ENCODE data around the gene TMEM114. TPM values are rescaled to one million over a fixed set of nuclear protein-coding genes. Genes with fewer than 3 reads are reported as not detected.
"Not testable (repeated sequence)": the region's sequence is repeated elsewhere in the genome, so short reads cannot be mapped to it uniquely, and the experiment has no call there.

Gene TMEM114
- total and polyA plus RNA-seq, 2 experiments from 2014 or later = not detected

GRCh38 chr16:8568231-8568617 lies 22.1 kb downstream of the TMEM114 start:
- Histone ChIP-seq H3K27me3 (replicated peaks; ENCODE audit: insufficient read depth) (no peaks in the 10 kb centered on the region), H2AFZ (no peak overlapping the region), H3K9me3 (ENCODE audit: low read depth) (no peaks in the 10 kb centered on the region), H3K9me2 (ENCODE audit: insufficient read depth) (no peaks in the 10 kb centered on the region), H3K4me1 (ENCODE audit: insufficient read depth) (peaks cover 11% of the 10 kb centered on the region), H3K36me3 (ENCODE audit: low read depth) (no peaks in the 10 kb centered on the region), H3K4me3 (no peak overlapping the region), H3K9ac (no peak overlapping the region), H3K79me2 (ENCODE audit: insufficient read depth) (no peaks in the 10 kb centered on the region), H3K27ac (no peak overlapping the region), H3K4me2 (ENCODE audit: unreplicated experiment) (no peak overlapping the region), H4K20me1 (ENCODE audit: insufficient read depth) (no peaks in the 10 kb centered on the region), H3F3A (ENCODE audit: insufficient read depth) (0 out of 2 replicates have a peak, but pooled peaks cover 3% of the 10 kb centered on the region)
- peak; percentile 24 for DNase-seq
- TF ChIP-seq EZH2 (IDR thresholded peaks at IDR 0.05; ENCODE audit: insufficient read depth, poor library complexity, severe bottlenecking) (no peak), EZH2phosphoT487 (IDR thresholded peaks at IDR 0.05; ENCODE audit: insufficient read depth, low read depth) (no peak)
- WGBS, 2 experiments (ENCODE audit: low coverage in 1 of 2, low lambda C conversion rate in 2 of 2, missing lambda C conversion rate in 2 of 2) = 84 to 85% methylated on average over 6 of the region's 6 CpGs
- in situ Hi-C loops (cut with MboI) = loop anchor here (25.0 kb wide), 1 partner anchor 1619 kb away; the partner anchor contains the start of gene GRIN2A

GRCh38 chr16:8567355-8568230 lies 22.7 kb downstream of the TMEM114 start:
- 0 out of 2 replicates have a peak, but pooled peaks cover 5% of the 10 kb centered on the region for H3F3A ChIP-seq (ENCODE audit: insufficient read depth)
- WGBS, 2 experiments (ENCODE audit: low coverage in 1 of 2, low lambda C conversion rate in 2 of 2, missing lambda C conversion rate in 2 of 2) = 13 to 15% methylated on average over 23 of the region's 23 CpGs
- H3K9ac ChIP-seq = no peak overlapping the region
- H3K4me3 ChIP-seq = no peak overlapping the region
- H3K9me3 ChIP-seq (ENCODE audit: low read depth) = no peaks in the 10 kb centered on the region
- no peaks in the 10 kb centered on the region for H3K79me2 ChIP-seq (ENCODE audit: insufficient read depth)
- no peak overlapping the region for H2AFZ ChIP-seq
- TF ChIP-seq EZH2 (IDR thresholded peaks at IDR 0.05; ENCODE audit: insufficient read depth, poor library complexity, severe bottlenecking) = no peak
- TF ChIP-seq EZH2phosphoT487 (IDR thresholded peaks at IDR 0.05; ENCODE audit: insufficient read depth, low read depth) = no peak
- H3K9me2 ChIP-seq (ENCODE audit: insufficient read depth) = no peaks in the 10 kb centered on the region
- no peak overlapping the region for H3K4me2 ChIP-seq (ENCODE audit: unreplicated experiment)
- DNase-seq = peak; percentile 96
- in situ Hi-C loops (cut with MboI) = loop anchor here (25.0 kb wide), 1 partner anchor 1620 kb away; the partner anchor contains the start of gene GRIN2A
- peaks cover 7% of the 10 kb centered on the region for H3K4me1 ChIP-seq (ENCODE audit: insufficient read depth)
- no peaks in the 10 kb centered on the region for H3K27me3 ChIP-seq (replicated peaks; ENCODE audit: insufficient read depth)
- H4K20me1 ChIP-seq (ENCODE audit: insufficient read depth) = no peaks in the 10 kb centered on the region
- H3K36me3 ChIP-seq (ENCODE audit: low read depth) = no peaks in the 10 kb centered on the region
- no peak overlapping the region for H3K27ac ChIP-seq

DNA sequence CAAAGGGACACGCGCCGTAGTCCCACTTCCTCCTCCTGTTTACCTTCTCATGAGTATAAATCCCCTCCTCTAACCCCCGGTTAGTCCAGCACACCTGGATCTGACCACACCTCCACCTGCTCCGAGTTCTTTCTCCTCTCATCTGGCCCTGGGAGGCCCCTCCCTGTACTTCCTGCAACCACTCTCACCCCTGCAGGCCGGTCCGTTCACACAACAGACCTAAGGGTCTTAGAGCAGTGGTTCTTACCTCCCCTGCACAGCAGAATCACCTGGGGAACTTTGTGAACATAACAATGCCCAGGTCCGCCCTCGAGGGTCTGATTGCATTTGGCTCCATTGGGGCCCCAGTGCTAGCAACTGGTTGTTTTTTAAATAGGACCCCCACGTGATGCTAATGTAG lies 24.8 kb downstream of the TMEM114 start:
- Histone ChIP-seq H3K79me2 (ENCODE audit: insufficient read depth) (no peaks in the 10 kb centered on the region), H3F3A (ENCODE audit: insufficient read depth) (peaks cover 10% of the 10 kb centered on the region; the same call in 1 of the 2 replicates), H3K9ac (no peak overlapping the region), H3K4me2 (ENCODE audit: unreplicated experiment) (no peak overlapping the region), H3K27me3 (replicated peaks; ENCODE audit: insufficient read depth) (no peaks in the 10 kb centered on the region), H3K36me3 (ENCODE audit: low read depth) (no peaks in the 10 kb centered on the region), H3K4me1 (ENCODE audit: insufficient read depth) (peaks cover 1% of the 10 kb centered on the region), H3K9me2 (ENCODE audit: insufficient read depth) (no peaks in the 10 kb centered on the region), H3K27ac (no peak overlapping the region), H3K4me3 (no peak overlapping the region), H3K9me3 (ENCODE audit: low read depth) (no peaks in the 10 kb centered on the region), H2AFZ (no peak overlapping the region), H4K20me1 (ENCODE audit: insufficient read depth) (no peaks in the 10 kb centered on the region)
- in situ Hi-C loops (cut with MboI) = loop anchor here (25.0 kb wide), 1 partner anchor 1622 kb away; the partner anchor contains the start of gene GRIN2A
- WGBS, 2 experiments (ENCODE audit: low coverage in 1 of 2, low lambda C conversion rate in 2 of 2, missing lambda C conversion rate in 2 of 2) = 12 to 13% methylated on average over 9 to 10 of the region's 10 CpGs
- no peak for DNase-seq
- no peak for TF ChIP-seq EZH2phosphoT487 (IDR thresholded peaks at IDR 0.05; ENCODE audit: insufficient read depth, low read depth)
- no peak for TF ChIP-seq EZH2 (IDR thresholded peaks at IDR 0.05; ENCODE audit: insufficient read depth, poor library complexity, severe bottlenecking)

- H3K36me3 ChIP-seq (ENCODE audit: low read depth) = no peaks in the 10 kb centered on the region
- no peaks in the 10 kb centered on the region for H3K9me3 ChIP-seq (ENCODE audit: low read depth)
- 88 to 97% methylated on average over 1 of the region's 1 CpG for WGBS, 2 experiments (ENCODE audit: low coverage in 1 of 2, low lambda C conversion rate in 2 of 2, missing lambda C conversion rate in 2 of 2)
- in situ Hi-C loops (cut with MboI) = loop anchor here (25.0 kb wide), 1 partner anchor 1622 kb away; the partner anchor contains the start of gene GRIN2A
- no peaks in the 10 kb centered on the region for H3K79me2 ChIP-seq (ENCODE audit: insufficient read depth)
- H4K20me1 ChIP-seq (ENCODE audit: insufficient read depth) = no peaks in the 10 kb centered on the region
- no peak overlapping the region for H3K9ac ChIP-seq
- no peak overlapping the region for H3K27ac ChIP-seq
- peaks cover 10% of the 10 kb centered on the region; the same call in 1 of the 2 replicates for H3F3A ChIP-seq (ENCODE audit: insufficient read depth)
- no peaks in the 10 kb centered on the region for H3K27me3 ChIP-seq (replicated peaks; ENCODE audit: insufficient read depth)
- no peak overlapping the region for H3K4me2 ChIP-seq (ENCODE audit: unreplicated experiment)
- no peak overlapping the region for H2AFZ ChIP-seq
- H3K9me2 ChIP-seq (ENCODE audit: insufficient read depth) = no peaks in the 10 kb centered on the region
- H3K4me3 ChIP-seq = no peak overlapping the region
- no peak for DNase-seq
- TF ChIP-seq EZH2 (IDR thresholded peaks at IDR 0.05; ENCODE audit: insufficient read depth, poor library complexity, severe bottlenecking) (no peak), EZH2phosphoT487 (IDR thresholded peaks at IDR 0.05; ENCODE audit: insufficient read depth, low read depth) (no peak)
- no peaks in the 10 kb centered on the region for H3K4me1 ChIP-seq (ENCODE audit: insufficient read depth)
Measured at GRCh38 chr16:8564934-8565345, 25.4 kb downstream of the TMEM114 start.

DNA sequence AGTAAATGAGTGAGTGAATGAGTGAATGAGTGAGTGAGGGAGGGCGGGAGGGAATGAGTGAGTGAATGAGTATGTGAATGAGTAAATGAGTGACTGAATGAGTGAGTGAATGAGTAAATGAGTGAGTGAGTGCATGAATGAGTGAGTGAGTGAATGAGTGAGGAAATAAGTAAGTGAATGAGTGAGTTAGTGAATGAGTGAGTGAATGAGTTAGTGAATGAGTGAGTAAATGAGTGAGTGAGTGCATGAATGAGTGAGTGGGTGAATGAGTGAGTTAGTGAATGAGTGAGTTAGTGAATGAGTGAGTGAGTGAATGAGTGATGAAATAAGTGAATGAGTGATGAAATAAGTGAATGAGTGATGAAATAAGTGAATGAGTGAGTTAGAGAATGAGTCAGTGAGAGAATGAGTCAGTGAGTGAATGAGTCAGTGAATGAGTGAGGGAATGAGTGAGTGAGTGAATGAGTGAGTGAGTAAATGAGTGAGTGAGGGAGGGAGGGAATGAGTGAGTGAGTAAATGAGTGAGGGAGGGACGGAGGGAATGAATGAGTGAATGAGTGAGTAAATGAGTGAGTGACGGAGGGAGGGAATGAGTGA lies 26.3 kb downstream of the TMEM114 start:
- not testable (repeated sequence) for H3K4me3 ChIP-seq; H3K9ac ChIP-seq; H3K27ac ChIP-seq; H3K4me1 ChIP-seq (ENCODE audit: insufficient read depth); H3K4me2 ChIP-seq (ENCODE audit: unreplicated experiment); DNase-seq; H3K36me3 ChIP-seq (ENCODE audit: low read depth); H3K9me2 ChIP-seq (ENCODE audit: insufficient read depth); H3K79me2 ChIP-seq (ENCODE audit: insufficient read depth); H3K9me3 ChIP-seq (ENCODE audit: low read depth); H2AFZ ChIP-seq; H4K20me1 ChIP-seq (ENCODE audit: insufficient read depth); H3K27me3 ChIP-seq (replicated peaks; ENCODE audit: insufficient read depth)
- peaks cover 10% of the 10 kb centered on the region; the same call in 1 of the 2 replicates for H3F3A ChIP-seq (ENCODE audit: insufficient read depth)
- in situ Hi-C loops (cut with MboI) = loop anchor here (25.0 kb wide), 1 partner anchor 1623 kb away; the partner anchor contains the start of gene GRIN2A
- 67 to 78% methylated on average over 1 to 3 of the region's 3 CpGs for WGBS, 2 experiments (ENCODE audit: low coverage in 1 of 2, low lambda C conversion rate in 2 of 2, missing lambda C conversion rate in 2 of 2)
